Ishikawa (cell line): ENCODE data around the gene SENP1.

Experiments used
- CEBPB ChIP-seq: IDR thresholded peaks from 2 replicates; pipeline ENCODE4 v1.6.1; 2012
- CREB1 ChIP-seq: IDR thresholded peaks from 2 replicates; pipeline ENCODE4 v1.6.1; 2012; ENCODE audit warnings: low read depth
- EGR1 ChIP-seq: IDR thresholded peaks from 2 replicates; pipeline ENCODE4 v1.6.1; 2012
- EP300 ChIP-seq: IDR thresholded peaks from 2 replicates; pipeline ENCODE4 v1.6.1; 2012; ENCODE audit warnings: borderline replicate concordance
- FOXM1 ChIP-seq: IDR thresholded peaks from 2 replicates; pipeline ENCODE4 v1.6.1; 2012; ENCODE audit warnings: low read depth, borderline replicate concordance
- NFIC ChIP-seq: IDR thresholded peaks from 2 replicates; pipeline ENCODE4 v1.6.1; 2012
- RAD21 ChIP-seq: IDR thresholded peaks from 2 replicates; pipeline ENCODE4 v1.6.1; 2012; ENCODE audit warnings: low read depth
- TAF1 ChIP-seq: IDR thresholded peaks from 2 replicates; pipeline ENCODE4 v1.6.1; 2012; ENCODE audit warnings: low read depth, mild to moderate bottlenecking
- TCF12 ChIP-seq: IDR thresholded peaks from 2 replicates; pipeline ENCODE4 v1.6.1; 2012; ENCODE audit warnings: low read depth
- TEAD4 ChIP-seq: IDR thresholded peaks from 2 replicates; pipeline ENCODE4 v1.6.1; 2012
- USF1 ChIP-seq: IDR thresholded peaks from 2 replicates; pipeline ENCODE4 v1.6.1; 2012
- YY1 ChIP-seq: IDR thresholded peaks from 2 replicates; pipeline ENCODE4 v1.6.1; 2012; ENCODE audit warnings: low read depth
- ZBTB7A ChIP-seq: IDR thresholded peaks from 2 replicates; pipeline ENCODE4 v1.6.1; 2012; ENCODE audit warnings: low read depth
- TF ChIP-seq, protein P1 (sequence below): IDR thresholded peaks from 2 replicates; pipeline ENCODE4 v1.6.1; 2012
- TF ChIP-seq, protein P2 (sequence below): IDR thresholded peaks from 2 replicates; pipeline ENCODE4 v1.6.1; 2012; ENCODE audit warnings: low read depth, mild to moderate bottlenecking

SENP1 gene

DNA sequence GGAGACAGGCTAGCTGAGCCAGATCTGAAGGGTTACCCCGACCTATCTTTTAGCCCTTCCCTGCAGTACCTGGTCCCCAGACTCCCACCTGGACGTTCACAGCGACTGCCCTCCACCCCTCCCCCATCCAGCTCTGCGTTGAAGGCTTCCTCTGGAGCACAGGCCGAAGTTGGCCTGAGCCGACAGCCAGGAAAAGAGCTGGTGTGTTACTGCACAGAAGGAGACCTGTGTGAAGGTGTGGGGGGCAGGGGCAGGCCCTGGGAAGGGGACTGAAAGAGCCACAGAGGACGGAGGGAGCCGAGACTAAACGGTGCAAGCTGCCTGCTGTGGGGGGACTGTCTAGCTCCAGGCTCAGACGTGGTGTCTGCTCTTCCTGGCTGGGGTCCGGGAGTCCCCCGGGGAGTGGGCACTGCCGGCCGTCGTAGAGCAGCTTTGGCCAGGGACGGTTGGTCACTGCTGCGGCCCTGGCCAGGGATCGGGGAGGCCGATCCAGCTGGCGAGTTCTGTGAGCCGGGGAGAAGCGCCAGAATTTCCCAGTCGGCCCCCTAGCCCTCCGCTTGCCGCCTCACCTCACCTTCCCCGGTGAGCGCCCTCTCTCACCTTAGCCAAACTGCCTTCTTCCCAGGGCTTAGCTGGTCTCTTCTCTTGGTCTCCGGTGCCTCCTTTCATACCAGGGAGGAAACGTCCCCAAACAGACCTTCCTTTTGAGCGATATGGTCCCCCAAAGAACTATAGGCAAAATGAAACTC lies 100.7 kb downstream of the SENP1 start:
- TF ChIP-seq, protein P1, sequence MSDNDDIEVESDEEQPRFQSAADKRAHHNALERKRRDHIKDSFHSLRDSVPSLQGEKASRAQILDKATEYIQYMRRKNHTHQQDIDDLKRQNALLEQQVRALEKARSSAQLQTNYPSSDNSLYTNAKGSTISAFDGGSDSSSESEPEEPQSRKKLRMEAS = no peak
- no peak for TF ChIP-seq NFIC
- TF ChIP-seq TEAD4 = no peak
- no peak for TF ChIP-seq CEBPB
- TF ChIP-seq FOXM1 = no peak
- TF ChIP-seq, protein P2, sequence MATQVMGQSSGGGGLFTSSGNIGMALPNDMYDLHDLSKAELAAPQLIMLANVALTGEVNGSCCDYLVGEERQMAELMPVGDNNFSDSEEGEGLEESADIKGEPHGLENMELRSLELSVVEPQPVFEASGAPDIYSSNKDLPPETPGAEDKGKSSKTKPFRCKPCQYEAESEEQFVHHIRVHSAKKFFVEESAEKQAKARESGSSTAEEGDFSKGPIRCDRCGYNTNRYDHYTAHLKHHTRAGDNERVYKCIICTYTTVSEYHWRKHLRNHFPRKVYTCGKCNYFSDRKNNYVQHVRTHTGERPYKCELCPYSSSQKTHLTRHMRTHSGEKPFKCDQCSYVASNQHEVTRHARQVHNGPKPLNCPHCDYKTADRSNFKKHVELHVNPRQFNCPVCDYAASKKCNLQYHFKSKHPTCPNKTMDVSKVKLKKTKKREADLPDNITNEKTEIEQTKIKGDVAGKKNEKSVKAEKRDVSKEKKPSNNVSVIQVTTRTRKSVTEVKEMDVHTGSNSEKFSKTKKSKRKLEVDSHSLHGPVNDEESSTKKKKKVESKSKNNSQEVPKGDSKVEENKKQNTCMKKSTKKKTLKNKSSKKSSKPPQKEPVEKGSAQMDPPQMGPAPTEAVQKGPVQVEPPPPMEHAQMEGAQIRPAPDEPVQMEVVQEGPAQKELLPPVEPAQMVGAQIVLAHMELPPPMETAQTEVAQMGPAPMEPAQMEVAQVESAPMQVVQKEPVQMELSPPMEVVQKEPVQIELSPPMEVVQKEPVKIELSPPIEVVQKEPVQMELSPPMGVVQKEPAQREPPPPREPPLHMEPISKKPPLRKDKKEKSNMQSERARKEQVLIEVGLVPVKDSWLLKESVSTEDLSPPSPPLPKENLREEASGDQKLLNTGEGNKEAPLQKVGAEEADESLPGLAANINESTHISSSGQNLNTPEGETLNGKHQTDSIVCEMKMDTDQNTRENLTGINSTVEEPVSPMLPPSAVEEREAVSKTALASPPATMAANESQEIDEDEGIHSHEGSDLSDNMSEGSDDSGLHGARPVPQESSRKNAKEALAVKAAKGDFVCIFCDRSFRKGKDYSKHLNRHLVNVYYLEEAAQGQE = no peak
- TF ChIP-seq USF1 = no peak
- no peak for TF ChIP-seq CREB1
- TF ChIP-seq RAD21 = no peak
- TF ChIP-seq YY1 = no peak
- no peak for TF ChIP-seq ZBTB7A
- no peak for TF ChIP-seq EGR1
- TF ChIP-seq TAF1 = no peak

GRCh38 chr12:48004053-48004941 lies 101.6 kb downstream of the SENP1 start, which contains the start of gene COL2A1:
COL2A1 (minus strand) TSS chr12:48004476; CDS start chr12:48004321, 155 bp downstream.
- peak; percentile 99 for TF ChIP-seq ZBTB7A
- peak; percentile 66 for TF ChIP-seq TCF12
- TF ChIP-seq TAF1 = no peak; the same call in 1 of the 2 replicates
- no peak for TF ChIP-seq TEAD4
- TF ChIP-seq EP300 = peak; percentile 57; the same call in 1 of the 2 replicates
- no peak for TF ChIP-seq FOXM1
- TF ChIP-seq CREB1 = no peak
- peak; percentile 27; the same call in 1 of the 2 replicates for TF ChIP-seq NFIC
- TF ChIP-seq CEBPB = no peak
- TF ChIP-seq, protein P1 = peak; percentile 66
- TF ChIP-seq USF1 = no peak
- peak; percentile 95 for TF ChIP-seq EGR1
- no peak for TF ChIP-seq YY1
- TF ChIP-seq, protein P2 = no peak
- no peak for TF ChIP-seq RAD21

DNA sequence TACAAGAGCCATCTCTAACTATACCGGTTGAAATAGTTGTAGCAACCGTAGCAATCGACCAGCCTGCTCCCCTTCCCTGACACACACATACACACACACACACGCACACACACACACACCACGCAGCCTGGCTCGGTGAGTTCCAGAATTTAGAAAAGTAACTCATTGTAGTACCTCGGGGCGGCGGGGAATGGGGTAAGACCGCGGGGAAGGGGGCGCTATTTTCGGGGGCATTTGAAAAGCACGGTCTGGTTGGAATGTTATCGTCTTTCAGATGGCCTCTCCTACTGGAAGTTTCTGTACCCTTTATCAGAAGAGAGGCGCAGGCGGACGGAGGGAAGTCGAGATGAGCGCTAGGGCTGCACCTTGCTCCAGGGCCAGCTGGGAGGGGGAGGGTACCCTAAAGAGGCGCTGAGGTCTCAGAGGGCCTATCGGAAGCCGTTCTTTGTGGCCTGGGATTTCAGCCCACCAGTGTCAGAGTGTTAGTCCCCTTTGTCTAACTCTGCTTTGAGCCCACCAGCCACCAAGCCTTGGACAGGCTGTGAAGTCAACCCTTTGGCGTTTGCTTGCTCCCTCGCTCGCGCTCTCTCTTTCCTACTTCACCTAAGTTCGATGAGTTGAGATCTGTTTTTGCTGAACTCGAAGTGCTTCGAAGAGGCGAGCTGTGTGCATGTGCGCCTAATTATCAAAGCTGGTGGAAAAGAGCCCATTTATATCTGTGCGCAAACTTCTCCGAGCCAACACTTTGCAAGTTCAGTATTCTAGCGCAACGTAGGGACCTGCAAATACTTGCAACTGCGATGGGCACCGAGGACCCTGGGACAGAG lies 102.4 kb downstream of the SENP1 start:
- TF ChIP-seq, protein P2 = no peak
- no peak for TF ChIP-seq EP300
- TF ChIP-seq TCF12 = no peak
- TF ChIP-seq EGR1 = no peak
- no peak for TF ChIP-seq CREB1
- no peak for TF ChIP-seq TAF1
- TF ChIP-seq CEBPB = no peak
- no peak for TF ChIP-seq TEAD4
- no peak for TF ChIP-seq RAD21
- TF ChIP-seq NFIC = no peak
- TF ChIP-seq FOXM1 = no peak
- no peak for TF ChIP-seq USF1
- TF ChIP-seq YY1 = no peak
